ENCODE measurements around the gene SERINC3.
"Not testable (repeated sequence)": the region's sequence is repeated elsewhere in the genome, so short reads cannot be mapped to it uniquely, and the experiment has no call there.

The SERINC3 gene

GRCh38 chr20:44521484-44522481 lies at the start of gene SERINC3:
Gene SERINC3, minus strand, starts transcription at chr20:44522070. Its CDS starts 119 bp downstream, at chr20:44521951.
- Mint-ChIP-seq H3K27me3 (no peaks in the 10 kb centered on the region), H3K4me3 (peak within 1 kb of the TSS; percentile 80 to 87), H3K36me3 (peaks cover 8 to 9% of the 10 kb centered on the region in 2 donors), H3K4me1 (peaks cover 18 to 49% of the 10 kb centered on the region in 2 donors), H3K9me3 (no peaks in the 10 kb centered on the region), H3K27ac (peak within 1 kb of the TSS; percentile 95)
- peak; percentile 99 to 100 for ATAC-seq (replicated peaks)
- peak; percentile 95 for DNase-seq

GRCh38 chr20:44571362-44571988 lies 49.6 kb upstream of the SERINC3 start:
- Mint-ChIP-seq H3K27ac (no peak overlapping the region), H3K27me3 (no peaks in the 10 kb centered on the region), H3K4me3 (no peak overlapping the region), H3K4me1 (peaks cover 10 to 11% of the 10 kb centered on the region in 2 donors), H3K36me3 (no peaks in the 10 kb centered on the region), H3K9me3 (no peaks in the 10 kb centered on the region)
- ATAC-seq (replicated peaks) (no peak), DNase-seq (no peak)

DNA sequence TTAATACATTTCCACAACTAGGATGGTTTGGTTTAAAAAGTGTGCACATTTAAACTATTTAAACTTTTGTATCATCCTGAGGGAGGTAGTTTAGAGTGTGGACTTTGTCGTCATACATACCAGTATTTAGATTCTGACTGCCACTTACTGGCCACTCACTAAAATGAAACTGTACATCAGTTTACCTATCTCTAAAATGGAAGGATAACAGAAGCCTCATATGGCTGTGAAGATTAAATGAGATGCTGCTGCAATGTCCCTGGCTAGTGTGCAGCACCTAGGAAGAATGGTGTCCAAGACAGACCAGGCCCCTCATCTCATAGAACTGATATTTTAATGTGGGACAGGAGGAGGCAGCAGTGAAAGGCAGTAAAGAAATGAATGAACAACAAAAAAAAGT lies 48.5 kb upstream of the SERINC3 start:
- Mint-ChIP-seq H3K27ac (no peak overlapping the region), H3K27me3 (no peaks in the 10 kb centered on the region), H3K36me3 (no peaks in the 10 kb centered on the region), H3K9me3 (no peaks in the 10 kb centered on the region), H3K4me3 (no peak overlapping the region), H3K4me1 (peaks cover 0 to 4% of the 10 kb centered on the region in 2 donors)
- DNase-seq = no peak
- no peak for ATAC-seq (replicated peaks)

DNA sequence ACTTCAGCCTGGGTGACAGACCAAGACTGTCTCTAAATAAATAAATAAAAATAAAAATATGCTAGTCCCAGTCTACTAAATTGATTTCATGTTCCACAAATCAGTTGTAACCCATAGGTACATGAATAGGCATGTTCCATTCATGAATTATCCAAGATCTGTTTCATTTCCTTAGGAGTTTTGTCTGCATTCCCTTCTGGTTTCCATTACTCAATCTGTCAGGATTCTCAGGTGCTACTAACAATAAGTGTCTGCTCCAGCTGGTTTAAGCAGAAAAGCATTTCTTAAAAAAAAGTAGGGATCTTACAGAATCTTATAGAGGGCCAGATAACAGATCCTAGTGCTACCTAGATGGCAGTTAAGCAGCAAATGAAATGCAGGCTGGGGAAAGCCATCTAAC lies 44.9 kb upstream of the SERINC3 start:
- no peaks in the 10 kb centered on the region for H3K27me3 Mint-ChIP-seq
- no peaks in the 10 kb centered on the region for H3K9me3 Mint-ChIP-seq
- no peaks in the 10 kb centered on the region for H3K4me1 Mint-ChIP-seq
- no peaks in the 10 kb centered on the region for H3K36me3 Mint-ChIP-seq
- H3K4me3 Mint-ChIP-seq = no peak overlapping the region
- ATAC-seq (replicated peaks) = no peak
- H3K27ac Mint-ChIP-seq = no peak overlapping the region
- DNase-seq = no peak

- ATAC-seq (replicated peaks) (no peak), DNase-seq (no peak)
- H3K9me3 Mint-ChIP-seq = no peaks in the 10 kb centered on the region
- no peak overlapping the region for H3K4me3 Mint-ChIP-seq
- H3K36me3 Mint-ChIP-seq = no peaks in the 10 kb centered on the region
- no peak overlapping the region for H3K27ac Mint-ChIP-seq
- no peaks in the 10 kb centered on the region for H3K4me1 Mint-ChIP-seq
- no peaks in the 10 kb centered on the region for H3K27me3 Mint-ChIP-seq
These were observed 44.1 kb upstream of the SERINC3 start for GRCh38 chr20:44566018-44566417.

DNA sequence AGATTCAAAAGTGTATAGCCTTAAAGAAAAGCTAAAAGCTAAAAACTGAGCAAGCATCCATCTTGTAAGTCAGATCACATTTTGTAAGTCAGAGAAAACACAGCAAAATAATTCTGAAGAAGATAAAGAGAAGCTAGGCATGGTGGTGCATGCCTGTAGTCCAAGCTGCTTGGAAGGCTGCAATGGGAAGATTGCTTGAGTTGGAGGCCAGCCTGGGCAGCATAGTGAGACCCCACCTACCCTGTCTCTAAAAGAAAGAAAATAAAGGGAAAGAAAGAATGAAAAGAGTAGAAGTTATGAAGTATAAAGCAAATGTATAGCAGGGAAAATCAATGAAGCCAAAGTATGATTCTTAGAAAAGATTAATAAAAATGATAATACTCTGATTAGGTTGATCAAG lies 40.0 kb upstream of the SERINC3 start:
- Mint-ChIP-seq H3K36me3 (no peaks in the 10 kb centered on the region), H3K4me3 (no peak overlapping the region), H3K9me3 (no peaks in the 10 kb centered on the region), H3K27me3 (peaks cover 0 to 5% of the 10 kb centered on the region in 2 donors), H3K4me1 (peaks cover 2 to 10% of the 10 kb centered on the region in 2 donors), H3K27ac (no peak overlapping the region)
- ATAC-seq (replicated peaks) (no peak), DNase-seq (no peak)

- not testable (repeated sequence) for H3K27me3 Mint-ChIP-seq; H3K36me3 Mint-ChIP-seq; H3K27ac Mint-ChIP-seq; H3K9me3 Mint-ChIP-seq; H3K4me3 Mint-ChIP-seq; H3K4me1 Mint-ChIP-seq; ATAC-seq (replicated peaks); DNase-seq
These were observed 38.9 kb upstream of the SERINC3 start for GRCh38 chr20:44560818-44561217.

GRCh38 chr20:44560229-44560628 lies 38.4 kb upstream of the SERINC3 start:
- Mint-ChIP-seq H3K4me3 (no peak overlapping the region), H3K27ac (no peak overlapping the region), H3K9me3 (no peaks in the 10 kb centered on the region), H3K27me3 (peaks cover 0 to 5% of the 10 kb centered on the region in 2 donors), H3K36me3 (no peaks in the 10 kb centered on the region), H3K4me1 (peaks cover 2 to 10% of the 10 kb centered on the region in 2 donors)
- ATAC-seq (replicated peaks) (no peak), DNase-seq (no peak)

GRCh38 chr20:44559302-44559701 lies 37.4 kb upstream of the SERINC3 start:
- DNase-seq (no peak), ATAC-seq (replicated peaks) (no peak)
- H3K4me1 Mint-ChIP-seq = peaks cover 2 to 10% of the 10 kb centered on the region in 2 donors
- H3K4me3 Mint-ChIP-seq = no peak overlapping the region
- H3K27me3 Mint-ChIP-seq = peaks cover 0 to 5% of the 10 kb centered on the region in 2 donors
- no peak overlapping the region for H3K27ac Mint-ChIP-seq
- no peaks in the 10 kb centered on the region for H3K36me3 Mint-ChIP-seq
- no peaks in the 10 kb centered on the region for H3K9me3 Mint-ChIP-seq

DNA sequence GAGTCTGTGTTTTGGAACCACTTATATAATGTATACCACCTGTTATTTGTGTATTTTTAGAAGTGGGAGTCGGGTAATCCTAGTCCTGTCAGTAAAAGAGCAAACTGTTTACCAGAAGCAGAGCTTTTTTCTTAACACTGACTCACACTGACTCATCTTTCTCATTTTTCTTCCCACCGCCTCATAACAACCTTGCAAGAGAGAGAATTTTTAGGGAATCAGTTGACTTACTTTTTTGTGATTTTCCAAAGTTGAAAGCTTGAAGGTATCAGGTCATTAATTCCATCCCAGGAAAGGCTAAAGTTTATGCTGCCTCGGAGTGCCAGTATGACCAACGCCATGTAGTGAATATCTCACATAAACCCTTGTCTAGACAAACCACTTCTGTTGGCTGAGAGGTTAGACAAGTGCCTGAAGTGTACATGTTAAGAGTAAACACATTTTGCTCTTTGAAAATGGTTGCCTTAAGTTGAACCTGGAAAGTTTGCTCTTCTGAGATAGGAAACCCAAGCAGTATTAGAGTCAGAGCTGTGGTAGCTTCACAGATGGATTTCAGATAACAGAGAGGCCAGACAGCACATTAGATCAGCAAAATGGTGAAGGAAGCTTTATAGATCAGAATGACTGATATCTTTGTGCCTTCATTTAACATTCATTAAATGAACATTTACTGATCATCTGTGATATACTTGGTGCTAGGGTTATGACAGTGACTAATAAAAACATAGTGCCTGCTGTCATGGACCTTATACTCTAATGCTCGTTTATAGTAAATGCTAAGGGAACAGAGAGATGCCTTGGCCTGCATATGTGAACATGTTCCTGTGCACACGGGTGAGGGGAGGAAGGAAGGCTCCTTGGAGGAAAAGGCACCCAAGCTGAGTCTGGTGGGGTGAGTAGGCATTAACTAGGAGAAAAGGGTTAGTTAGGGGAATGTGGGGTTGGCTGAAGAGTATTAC lies 31.4 kb upstream of the SERINC3 start:
- H3K36me3 Mint-ChIP-seq = no peaks in the 10 kb centered on the region
- no peak for DNase-seq
- H3K4me3 Mint-ChIP-seq = no peak overlapping the region
- no peaks in the 10 kb centered on the region for H3K9me3 Mint-ChIP-seq
- no peak overlapping the region for H3K27ac Mint-ChIP-seq
- peaks cover 0 to 9% of the 10 kb centered on the region in 2 donors for H3K4me1 Mint-ChIP-seq
- no peaks in the 10 kb centered on the region for H3K27me3 Mint-ChIP-seq
- no peak for ATAC-seq (replicated peaks)

GRCh38 chr20:44552568-44552949 lies 30.7 kb upstream of the SERINC3 start:
- Mint-ChIP-seq H3K27ac (no peak overlapping the region), H3K27me3 (no peaks in the 10 kb centered on the region), H3K36me3 (no peaks in the 10 kb centered on the region), H3K4me3 (no peak overlapping the region), H3K9me3 (no peaks in the 10 kb centered on the region), H3K4me1 (peaks cover 0 to 9% of the 10 kb centered on the region in 2 donors)
- ATAC-seq (replicated peaks) = no peak
- DNase-seq = no peak

- no peaks in the 10 kb centered on the region for H3K36me3 Mint-ChIP-seq
- DNase-seq = no peak
- no peak overlapping the region for H3K27ac Mint-ChIP-seq
- no peaks in the 10 kb centered on the region for H3K27me3 Mint-ChIP-seq
- no peaks in the 10 kb centered on the region for H3K9me3 Mint-ChIP-seq
- H3K4me1 Mint-ChIP-seq = peaks cover 0 to 9% of the 10 kb centered on the region in 2 donors
- no peak overlapping the region for H3K4me3 Mint-ChIP-seq
- no peak for ATAC-seq (replicated peaks)
These were observed 30.2 kb upstream of the SERINC3 start for GRCh38 chr20:44552050-44552449.

GRCh38 chr20:44549123-44549522 lies 27.3 kb upstream of the SERINC3 start:
- Mint-ChIP-seq H3K27ac (no peak overlapping the region), H3K4me3 (no peak overlapping the region), H3K4me1 (peaks cover 0 to 9% of the 10 kb centered on the region in 2 donors), H3K27me3 (no peaks in the 10 kb centered on the region), H3K36me3 (no peaks in the 10 kb centered on the region), H3K9me3 (no peaks in the 10 kb centered on the region)
- ATAC-seq (replicated peaks) = no peak
- DNase-seq = no peak

- no peak for DNase-seq
- no peaks in the 10 kb centered on the region for H3K4me1 Mint-ChIP-seq
- H3K4me3 Mint-ChIP-seq = no peak overlapping the region
- no peak for ATAC-seq (replicated peaks)
- no peaks in the 10 kb centered on the region for H3K9me3 Mint-ChIP-seq
- H3K36me3 Mint-ChIP-seq = no peaks in the 10 kb centered on the region
- H3K27ac Mint-ChIP-seq = no peak overlapping the region
- no peaks in the 10 kb centered on the region for H3K27me3 Mint-ChIP-seq
These were observed 25.5 kb upstream of the SERINC3 start for GRCh38 chr20:44547419-44547818.
